ENCODE measurements around the gene KYNU.

GRCh38 chr2:142981756-142982155, 104.3 kb downstream of the KYNU start:
- TF ChIP-seq POLR2A (IDR thresholded peaks at IDR 0.05): no peak
- TF ChIP-seq CTCF (IDR thresholded peaks at IDR 0.05): no peak
